ENCODE measurements around the gene GRIN2A.

GRCh38 chr16:10048850-10049249 is 133.4 kb downstream of the GRIN2A start:
- no peak for TF ChIP-seq OSR1 (CRISPR knock-in tag; IDR thresholded peaks at IDR 0.05)
- TF ChIP-seq RARB (CRISPR knock-in tag; IDR thresholded peaks at IDR 0.05) = no peak
- TF ChIP-seq ARNTL (CRISPR knock-in tag; IDR thresholded peaks at IDR 0.05; ENCODE audit: borderline replicate concordance, low read depth) = no peak

All from SK-N-SH treated with all-trans-retinoic acid at 6 μM for 48 hours (cell line).